Neural progenitor cell (in vitro differentiated cells): ENCODE data around the gene SNX7.

ENCODE experiments used
- EZH2 ChIP-seq: fragments of 200-600 bp; sonication (generic); IDR thresholded peaks from 2 replicates; pipeline ENCODE4 v1.6.1; 2017; ENCODE audit warnings: antibody characterized with exemption, mild to moderate bottlenecking, moderate library complexity
- TF ChIP-seq, protein P1 (sequence below): fragments of 200-600 bp; sonication (generic); IDR thresholded peaks from 2 replicates; pipeline ENCODE4 v1.5.1; 2017; ENCODE audit warnings: antibody characterized with exemption, mild to moderate bottlenecking

- TF ChIP-seq, protein P1, sequence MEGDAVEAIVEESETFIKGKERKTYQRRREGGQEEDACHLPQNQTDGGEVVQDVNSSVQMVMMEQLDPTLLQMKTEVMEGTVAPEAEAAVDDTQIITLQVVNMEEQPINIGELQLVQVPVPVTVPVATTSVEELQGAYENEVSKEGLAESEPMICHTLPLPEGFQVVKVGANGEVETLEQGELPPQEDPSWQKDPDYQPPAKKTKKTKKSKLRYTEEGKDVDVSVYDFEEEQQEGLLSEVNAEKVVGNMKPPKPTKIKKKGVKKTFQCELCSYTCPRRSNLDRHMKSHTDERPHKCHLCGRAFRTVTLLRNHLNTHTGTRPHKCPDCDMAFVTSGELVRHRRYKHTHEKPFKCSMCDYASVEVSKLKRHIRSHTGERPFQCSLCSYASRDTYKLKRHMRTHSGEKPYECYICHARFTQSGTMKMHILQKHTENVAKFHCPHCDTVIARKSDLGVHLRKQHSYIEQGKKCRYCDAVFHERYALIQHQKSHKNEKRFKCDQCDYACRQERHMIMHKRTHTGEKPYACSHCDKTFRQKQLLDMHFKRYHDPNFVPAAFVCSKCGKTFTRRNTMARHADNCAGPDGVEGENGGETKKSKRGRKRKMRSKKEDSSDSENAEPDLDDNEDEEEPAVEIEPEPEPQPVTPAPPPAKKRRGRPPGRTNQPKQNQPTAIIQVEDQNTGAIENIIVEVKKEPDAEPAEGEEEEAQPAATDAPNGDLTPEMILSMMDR: no peak
- TF ChIP-seq EZH2: no peak
These were observed 130.0 kb downstream of the SNX7 start for GRCh38 chr1:98791498-98791897.
